Endothelial cell of umbilical vein (primary cell): ENCODE measurements around the gene CTBS. TPM values are rescaled to one million over a fixed set of nuclear protein-coding genes. Genes with fewer than 3 reads are reported as not detected.
A peak's percentile ranks its signal among the peaks of the same experiment; 100 is the strongest.

ENCODE experiments used
- BruUV-seq: library from RNA; stranded (reverse); fragments of 400-500 nt; replicated peaks from 2 replicates; lab custom pipeline; 2021; lab: Mats Ljungman, UMichigan
- CTCF ChIA-PET: fragments of 300-600, 350-600 bp; sonication (Branson Sonifier 250); formaldehyde crosslinking; loops from one replicate; lab custom pipeline; 2021; ENCODE audit warnings: antibody characterized with exemption, inconsistent platforms; lab: Charles Lee
- POLR2A ChIA-PET: fragments of 300-600, 350-600 bp; sonication (Branson Sonifier 250); formaldehyde crosslinking; loops from one replicate; lab custom pipeline; 2021; ENCODE audit warnings: antibody characterized with exemption, inconsistent platforms; lab: Charles Lee
- DNase-seq: peaks from one replicate; pipeline ENCODE4 v3.0.0-alpha.2; 2011; ENCODE audit warnings: low read depth, low spot score
- FAIRE-seq: peaks from 2 replicates; lab custom pipeline; 2011; peaks lifted over from hg19 to GRCh38; lab: Jason Lieb, UNC
- H2AFZ ChIP-seq: 2 replicates; pipeline ENCODE4 v1.6.0; 2012; ENCODE audit warnings: low read depth, low read length, control low read depth, inconsistent platforms
- H3K27ac ChIP-seq: 2 replicates; pipeline ENCODE4 v1.5.1; 2011; ENCODE audit warnings: low read depth, mild to moderate bottlenecking, control low read depth, low read length, moderate library complexity; ENCODE audit not compliant: insufficient read depth
- H3K27me3 ChIP-seq, 2 experiments: 2 replicates each; pipeline versions ENCODE4 v1.6.0 to v1.6.1; 2011; ENCODE audit warnings: low read length in 2 of 2, mixed read lengths in 1 of 2; ENCODE audit not compliant: control insufficient read depth in 2 of 2, insufficient read depth in 2 of 2
- H3K36me3 ChIP-seq, 2 experiments: 2 replicates in 1 of 2; 3 replicates in 1 of 2; pipeline ENCODE4 v1.5.1; 2011; ENCODE audit warnings: low read length in 2 of 2, mild to moderate bottlenecking in 1 of 2, moderate library complexity in 1 of 2; ENCODE audit not compliant: control insufficient read depth in 2 of 2, insufficient read depth in 2 of 2; ENCODE audit errors: extremely low read depth in 1 of 2
- H3K4me1 ChIP-seq: 3 replicates; pipeline ENCODE4 v1.5.1; 2011; ENCODE audit warnings: mild to moderate bottlenecking, low read length; ENCODE audit not compliant: control insufficient read depth, insufficient read depth; ENCODE audit errors: extremely low read depth
- H3K4me2 ChIP-seq: 2 replicates; pipeline ENCODE4 v1.6.1; 2011; ENCODE audit warnings: low read length, control low read depth, mixed read lengths; ENCODE audit not compliant: insufficient read depth
- H3K4me3 ChIP-seq, 3 experiments: fragments of 200-600 bp in 1 of 3; sonication (generic), shearing (Covaris generic) in 1 of 3; replicated peaks in 1 of 3; 2 replicates each; pipeline ENCODE4 v1.5.1; 2011 to 2016; ENCODE audit warnings: control low read depth in 3 of 3, low read length in 3 of 3, mild to moderate bottlenecking in 2 of 3, inconsistent platforms in 1 of 3, low read depth in 1 of 3, moderate library complexity in 1 of 3; ENCODE audit not compliant: insufficient read depth in 1 of 3
- H3K79me2 ChIP-seq: 2 replicates; pipeline ENCODE4 v1.6.0; 2012; ENCODE audit warnings: low read length, inconsistent platforms; ENCODE audit not compliant: control insufficient read depth, insufficient read depth
- H3K9ac ChIP-seq: replicated peaks from 2 replicates; pipeline ENCODE3; 2011; ENCODE audit warnings: low read length, control low read depth; ENCODE audit not compliant: insufficient read depth; ENCODE audit errors: extremely low read depth
- H3K9me1 ChIP-seq: replicated peaks from 3 replicates; pipeline ENCODE4 v1.6.0; 2011; ENCODE audit warnings: mild to moderate bottlenecking, low read length; ENCODE audit not compliant: control insufficient read depth, insufficient read depth; ENCODE audit errors: extremely low read depth
- H3K9me3 ChIP-seq: replicated peaks from 2 replicates; pipeline ENCODE4 v1.5.1; 2012; ENCODE audit warnings: low read length, inconsistent platforms; ENCODE audit not compliant: control insufficient read depth, insufficient read depth
- H4K20me1 ChIP-seq: replicated peaks from 2 replicates; pipeline ENCODE3; 2011; ENCODE audit warnings: mild to moderate bottlenecking, low read length; ENCODE audit not compliant: control insufficient read depth, insufficient read depth; ENCODE audit errors: extremely low read depth
- CTCF ChIP-seq, 2 donors: IDR thresholded peaks; 1 replicate in 1 of 2; 2 replicates in 1 of 2; pipeline ENCODE4 v1.5.1; 2011; ENCODE audit warnings: low read length in 2 of 2, mild to moderate bottlenecking in 2 of 2, moderate library complexity in 2 of 2, control low read depth in 1 of 2, inconsistent platforms in 1 of 2, low read depth in 1 of 2; ENCODE audit not compliant: insufficient read depth in 1 of 2; ENCODE audit errors: extremely low read depth in 1 of 2
- EZH2 ChIP-seq: IDR thresholded peaks from 2 replicates; pipeline ENCODE4 v1.6.1; 2012; ENCODE audit warnings: borderline replicate concordance, low read depth, mild to moderate bottlenecking, moderate library complexity, low read length, inconsistent platforms; ENCODE audit not compliant: severe bottlenecking
- FOS ChIP-seq: IDR thresholded peaks from 2 replicates; pipeline ENCODE4 v1.6.1; 2011; ENCODE audit warnings: mild to moderate bottlenecking, low read length, moderate library complexity, borderline replicate concordance; ENCODE audit not compliant: insufficient read depth
- GATA2 ChIP-seq: IDR thresholded peaks from 2 replicates; pipeline ENCODE4 v1.7.0; 2011; ENCODE audit warnings: low read depth, mild to moderate bottlenecking, moderate library complexity, mixed read lengths, low read length; ENCODE audit not compliant: insufficient read length, insufficient read depth
- JUN ChIP-seq: IDR thresholded peaks from 2 replicates; pipeline ENCODE4 v1.6.1; 2011; ENCODE audit warnings: borderline replicate concordance, low read depth; ENCODE audit not compliant: insufficient read length, insufficient read depth
- MAX ChIP-seq: IDR thresholded peaks from 2 replicates; pipeline ENCODE4 v1.6.1; 2011; ENCODE audit not compliant: insufficient read depth, insufficient read length
- MYC ChIP-seq: IDR thresholded peaks from one replicate; pipeline ENCODE4 v1.6.1; 2011; ENCODE audit warnings: mild to moderate bottlenecking, low read depth, low read length
- POLR2A ChIP-seq: IDR thresholded peaks from 2 replicates; pipeline ENCODE4 v1.6.1; 2012; ENCODE audit warnings: low read depth, mild to moderate bottlenecking, control low read depth, low read length
- POLR2AphosphoS5 ChIP-seq: IDR thresholded peaks from 2 replicates; pipeline ENCODE4 v1.6.1; 2012; ENCODE audit warnings: low read depth, mild to moderate bottlenecking, control low read depth, low read length, moderate library complexity; ENCODE audit not compliant: insufficient read depth
- dilution Hi-C: fragments of 300-500 bp; cut with MboI; formaldehyde crosslinking; loops from one replicate; pipeline ENCODE4 v1.15.0; 2019; ENCODE audit warnings: low sequenced_read_pairs; ENCODE audit not compliant: extremely low pct_ligation_motif_present
- intact Hi-C: fragments of 100-400 bp; cut with micrococcal nuclease; formaldehyde crosslinking; loops from one replicate; pipeline ENCODE4 v1.10.0; 2022
- polyA plus RNA-seq, 4 experiments: library from polyadenylated mRNA; depleted of rRNA in 3 of 4; stranded (reverse) in 3 of 4; unstranded in 1 of 4; fragments of >200 nt; gene quantifications; 2 replicates each; pipeline versions ENCODE4 v1.2.1 to v1.2.3, GENCODE V29; 2011 to 2012; ENCODE audit warnings: missing spikeins in 1 of 4
- total RNA-seq: library from RNA; stranded (reverse); gene quantifications from 2 replicates; pipeline ENCODE4 v1.2.3, GENCODE V29; 2021

Gene CTBS
- total and polyA plus RNA-seq, 2 donors (not counting 3 experiments of a cell fraction or from before 2014, with no cell fraction given), result 11.4 to 14.3 TPM

DNA sequence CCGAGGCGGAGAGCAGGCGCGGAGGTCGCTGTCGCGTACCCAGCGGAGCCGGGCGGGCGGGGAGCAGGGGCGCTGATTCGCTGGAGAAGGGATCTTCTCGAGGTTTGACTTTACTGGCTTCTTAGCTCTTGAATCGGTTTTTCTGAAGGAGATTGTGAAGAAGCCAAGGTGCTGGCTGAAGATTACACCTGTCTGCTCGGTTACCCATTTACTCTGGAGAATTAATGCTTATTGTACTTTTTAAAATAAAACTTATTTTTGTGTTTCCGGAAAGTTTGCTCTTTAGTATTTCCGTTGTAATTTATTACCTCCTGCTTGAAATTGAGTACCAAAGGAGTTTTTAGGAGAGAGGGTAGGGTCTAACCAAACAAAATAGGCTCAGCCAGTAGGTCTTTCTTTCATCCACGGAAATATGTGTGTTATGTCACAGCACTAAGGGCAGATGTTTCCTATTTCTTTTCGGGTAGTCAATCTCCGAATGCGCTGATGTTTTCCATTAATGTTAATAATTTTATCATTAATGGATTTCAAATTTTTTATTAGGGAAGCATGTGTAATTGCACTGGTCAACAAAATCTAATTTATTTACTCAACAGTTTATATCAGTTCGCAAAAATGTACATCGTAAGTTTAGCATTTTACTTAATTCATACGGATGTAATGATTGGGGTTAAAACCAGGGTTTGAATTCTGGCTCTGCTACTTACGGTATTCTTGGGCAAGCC, 67.3 kb downstream of the CTBS start:
- peaks cover 25% of the 10 kb centered on the region for H3K4me1 ChIP-seq
- peak overlapping the region; percentile 93 for H3K9ac ChIP-seq
- ChIA-PET POLR2A (interaction anchor here (0.5 to 2.2 kb wide), 7 partner anchors 67 to 1201 kb away, joined by 3 to 30 read pairs (median 5); partner anchors contain the start of genes BCL10, CTBS, PRKACB and ZNHIT6), CTCF (interaction anchor here (1.2 to 4.4 kb wide), 8 partner anchors 67 to 366 kb away, joined by 3 to 37 read pairs (median 6); partner anchors contain the start of gene CTBS)
- no peaks in the 10 kb centered on the region for H3K9me1 ChIP-seq
- peak overlapping the region; percentile 95 for H3K4me2 ChIP-seq
- peaks cover 38% of the 10 kb centered on the region for H3K79me2 ChIP-seq
- intact Hi-C loops, result loop anchor here (1.0 to 10.0 kb wide), 9 partner anchors 28 to 768 kb away; partner anchors contain the start of genes BCL10, PRKACB and RPF1
- FAIRE-seq (no peak), DNase-seq (no peak)
- TF ChIP-seq MAX, result no peak
- TF ChIP-seq EZH2, result no peak
- TF ChIP-seq FOS, result no peak
- TF ChIP-seq POLR2AphosphoS5, result no peak
- TF ChIP-seq JUN, result no peak
- TF ChIP-seq CTCF (IDR thresholded peaks at IDR 0.05; ENCODE audit: extremely low read depth in 1 of 2, insufficient read depth in 1 of 2, low read depth in 1 of 2, low read length in 2 of 2), result no peak
- TF ChIP-seq MYC, result no peak
- no peak for TF ChIP-seq GATA2
- no peak for TF ChIP-seq POLR2A
- no peaks in the 10 kb centered on the region for H3K36me3 ChIP-seq
- H4K20me1 ChIP-seq, result peaks cover 3% of the 10 kb centered on the region
- peak overlapping the region; percentile 55 to 89 (median 73) for H3K4me3 ChIP-seq
- peak overlapping the region; percentile 83 for H2AFZ ChIP-seq
- dilution Hi-C loops, result no loop called here
- BruUV-seq, result TSS peak; percentile 66
- no peaks in the 10 kb centered on the region for H3K27me3 ChIP-seq
- peak overlapping the region; percentile 91 for H3K27ac ChIP-seq
- no peaks in the 10 kb centered on the region for H3K9me3 ChIP-seq
